HG03097 (cell line): ENCODE data around the gene SLC16A3.
"Not testable (repeated sequence)": the region's sequence is repeated elsewhere in the genome, so short reads cannot be mapped to it uniquely, and the experiment has no call there.

Experiments
- ATAC-seq: cut with Tn5 transposase; IDR thresholded peaks from one replicate; pipeline ENCODE4 v1.9.1; 2021; ENCODE audit not compliant: unreplicated experiment, low FRiP score

Gene SLC16A3

GRCh38 chr17:82228842-82229697 is at the start of gene SLC16A3:
TSS of gene SLC16A3 (plus strand) at chr17:82229042. CDS start at chr17:82236009, 6,967 bp downstream.
- ATAC-seq = peak; percentile 47

GRCh38 chr17:82179412-82179811 is 49.4 kb upstream of the SLC16A3 start:
- no peak for ATAC-seq

GRCh38 chr17:82179946-82180475 is 48.8 kb upstream of the SLC16A3 start:
- no peak for ATAC-seq

- no peak for ATAC-seq
Measured at GRCh38 chr17:82180776-82181528, 47.9 kb upstream of the SLC16A3 start.

GRCh38 chr17:82184761-82185160 is 44.1 kb upstream of the SLC16A3 start:
- no peak for ATAC-seq

GRCh38 chr17:82186221-82186620 is 42.6 kb upstream of the SLC16A3 start:
- ATAC-seq = no peak

- no peak for ATAC-seq
Measured at GRCh38 chr17:82187500-82187899, 41.3 kb upstream of the SLC16A3 start.

GRCh38 chr17:82188001-82188961 is 40.6 kb upstream of the SLC16A3 start:
- no peak for ATAC-seq

GRCh38 chr17:82193050-82193449 is 35.8 kb upstream of the SLC16A3 start:
- not testable (repeated sequence) for ATAC-seq

- ATAC-seq = no peak
Measured at GRCh38 chr17:82193520-82194220, 35.2 kb upstream of the SLC16A3 start.

- no peak for ATAC-seq
Measured at GRCh38 chr17:82194765-82195164, 34.1 kb upstream of the SLC16A3 start.

- no peak for ATAC-seq
Measured at GRCh38 chr17:82195675-82196672, 32.9 kb upstream of the SLC16A3 start.

- no peak for ATAC-seq
Measured at GRCh38 chr17:82198092-82198491, 30.8 kb upstream of the SLC16A3 start.

GRCh38 chr17:82199496-82199895 is 29.3 kb upstream of the SLC16A3 start:
- no peak for ATAC-seq

GRCh38 chr17:82200135-82200534 is 28.7 kb upstream of the SLC16A3 start:
- no peak for ATAC-seq

- ATAC-seq = no peak
Measured at GRCh38 chr17:82200743-82201497, 27.9 kb upstream of the SLC16A3 start.

GRCh38 chr17:82201498-82201910 is 27.3 kb upstream of the SLC16A3 start:
- no peak for ATAC-seq

GRCh38 chr17:82202981-82203380 is 25.9 kb upstream of the SLC16A3 start:
- ATAC-seq = no peak
